Activated effector memory CD4-positive, alpha-beta T cell treated with Interleukin-2 at 50 U/mL for 16 hours (primary cell): ENCODE measurements around the gene POU2F2.
"Not testable (repeated sequence)": the region's sequence is repeated elsewhere in the genome, so short reads cannot be mapped to it uniquely, and the experiment has no call there.

Experiments
- DNase-seq: peaks from one replicate; pipeline ENCODE4 v3.0.0-alpha.2; 2020

POU2F2 gene

DNA sequence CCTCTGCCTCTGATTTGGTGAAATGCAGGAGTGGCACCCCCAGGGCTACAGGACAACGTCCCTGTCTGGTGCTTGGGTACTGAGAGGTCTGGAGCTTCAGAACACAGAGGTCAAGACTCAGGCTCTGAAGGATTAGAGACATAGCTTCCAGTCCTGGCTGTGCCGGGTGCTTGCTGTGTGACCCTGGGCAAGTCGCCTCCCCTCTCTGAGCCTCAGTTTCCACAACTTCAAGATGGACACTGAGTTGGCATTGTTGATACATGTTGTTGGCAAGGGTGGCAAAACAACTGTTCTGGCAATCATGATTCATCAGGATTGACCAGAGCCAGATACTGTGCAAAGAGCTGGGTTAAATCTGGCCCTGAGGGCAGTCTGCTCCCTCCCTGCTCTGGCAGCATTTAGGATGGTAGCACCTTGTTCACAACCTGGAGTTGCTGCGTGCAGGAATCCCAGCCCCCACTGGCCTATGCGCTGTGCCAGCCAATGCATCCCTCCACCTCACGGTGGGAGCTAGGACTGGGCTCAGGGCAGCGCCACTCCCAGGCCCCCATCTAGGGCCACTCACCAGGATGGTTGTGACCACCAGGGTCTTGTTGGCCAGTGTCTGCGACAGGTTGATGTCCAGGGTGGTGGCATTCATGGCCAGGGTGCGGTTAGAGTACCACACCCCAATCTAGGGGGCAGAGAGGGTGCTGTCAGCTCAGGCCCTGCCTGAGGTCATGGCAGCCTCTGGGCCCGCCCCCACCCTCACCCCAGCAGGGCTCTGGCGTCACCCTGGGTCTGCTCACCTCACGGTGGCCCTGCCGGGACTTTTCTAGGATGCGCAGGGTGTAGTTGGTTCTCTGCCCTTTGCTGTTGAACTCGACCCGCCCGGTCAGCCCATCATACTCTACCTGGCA is 79.0 kb downstream of the POU2F2 start:
- DNase-seq: no peak

DNA sequence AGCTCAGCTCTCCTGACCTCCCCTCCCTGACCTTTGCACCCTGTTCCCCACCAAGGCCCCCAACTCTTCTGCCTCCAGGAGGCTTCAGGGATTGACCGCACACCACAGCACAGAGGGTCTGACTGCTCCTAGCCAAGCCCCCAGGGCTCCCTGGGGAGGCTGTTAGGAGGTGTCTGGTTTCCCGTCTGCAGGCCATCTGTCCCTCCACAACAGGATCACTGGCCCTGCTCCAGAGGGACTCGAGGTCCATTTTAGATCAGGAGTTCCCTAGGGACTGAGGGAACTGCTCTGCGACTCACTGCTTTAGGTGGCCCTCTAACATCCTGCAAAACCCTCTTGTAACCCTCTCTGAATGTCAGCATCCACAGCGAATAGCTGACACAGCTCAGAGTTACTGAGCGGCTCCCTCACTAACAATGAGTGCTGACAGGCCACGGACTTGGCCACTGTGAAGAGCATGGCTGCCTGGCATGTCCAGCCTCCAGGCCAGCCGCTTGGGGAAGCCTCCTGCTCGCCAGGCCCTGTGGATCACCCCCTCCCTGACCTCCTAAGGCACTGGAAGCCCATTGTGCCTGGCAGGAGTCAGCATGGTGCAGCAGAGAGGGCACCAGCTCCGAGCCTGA is 79.9 kb downstream of the POU2F2 start:
- no peak for DNase-seq

DNA sequence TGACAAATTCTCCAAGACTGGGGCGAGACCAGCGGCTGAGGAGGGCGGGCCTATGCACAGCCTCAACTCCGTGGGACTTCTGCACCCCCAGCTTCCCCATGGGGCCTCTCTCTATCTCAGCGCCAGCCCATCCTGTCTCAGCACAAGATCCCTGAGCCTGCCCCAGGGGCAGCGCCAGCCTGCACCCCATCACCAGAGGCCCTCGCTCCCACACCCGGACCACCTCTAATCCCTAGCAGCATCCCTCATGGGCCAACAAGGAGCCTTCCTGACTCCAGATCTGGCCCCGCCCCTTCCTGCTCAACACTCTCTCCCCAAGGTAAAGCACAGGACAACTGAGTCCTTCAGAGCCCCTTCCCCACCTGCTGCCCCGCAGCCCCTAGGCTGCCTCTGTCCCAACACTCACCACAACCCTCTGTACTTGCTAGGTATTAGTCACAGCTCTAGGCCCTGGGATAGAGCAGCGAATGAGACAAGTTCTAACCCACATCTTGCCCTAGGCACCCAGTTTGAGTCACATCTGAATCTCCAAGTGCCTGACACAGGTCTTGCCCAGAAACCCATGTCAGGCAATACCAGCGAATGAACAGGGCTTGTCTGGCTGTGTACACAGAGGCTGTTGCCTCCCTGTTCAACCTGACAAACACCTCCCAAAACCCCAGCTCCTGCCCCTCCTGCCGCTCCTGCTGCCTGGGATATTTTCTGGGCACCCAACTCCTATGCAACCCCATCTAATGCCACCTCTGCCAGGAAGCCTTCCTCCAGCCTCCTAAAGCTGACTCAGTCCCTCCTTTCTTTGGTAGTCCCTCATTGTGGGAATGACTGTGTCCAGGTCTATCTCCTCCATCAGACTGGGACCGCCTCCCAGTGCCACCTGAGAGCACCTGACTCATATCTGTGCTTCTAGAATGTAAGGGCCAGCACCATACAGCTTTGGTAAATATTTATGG is 80.8 kb downstream of the POU2F2 start:
- no peak for DNase-seq

GRCh38 chr19:42048992-42049391 is 83.3 kb downstream of the POU2F2 start:
- DNase-seq: no peak

- DNase-seq: no peak
Observed at GRCh38 chr19:42045575-42045974, 86.7 kb downstream of the POU2F2 start.

GRCh38 chr19:42042455-42043170 is 89.6 kb downstream of the POU2F2 start:
- no peak for DNase-seq

DNA sequence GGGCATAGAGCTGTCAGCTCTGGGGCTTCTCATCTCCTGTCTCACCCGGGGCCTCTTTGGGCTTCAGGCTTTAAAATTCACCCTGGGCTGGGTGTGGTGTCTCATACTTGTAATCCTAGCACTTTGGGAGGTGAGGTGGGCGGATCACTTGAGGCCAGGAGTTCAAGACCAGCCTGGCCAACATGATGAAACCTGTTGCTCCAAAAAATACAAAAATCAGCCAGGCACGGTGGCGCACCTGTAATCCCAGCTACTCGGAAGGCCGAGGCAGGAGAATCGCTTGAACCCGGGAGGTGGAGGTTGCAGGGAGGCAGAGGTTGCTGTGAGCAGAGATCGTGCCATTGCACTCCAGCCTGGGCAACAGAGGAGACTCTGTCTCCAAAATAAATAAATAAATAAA is 91.8 kb downstream of the POU2F2 start:
- not testable (repeated sequence) for DNase-seq

DNA sequence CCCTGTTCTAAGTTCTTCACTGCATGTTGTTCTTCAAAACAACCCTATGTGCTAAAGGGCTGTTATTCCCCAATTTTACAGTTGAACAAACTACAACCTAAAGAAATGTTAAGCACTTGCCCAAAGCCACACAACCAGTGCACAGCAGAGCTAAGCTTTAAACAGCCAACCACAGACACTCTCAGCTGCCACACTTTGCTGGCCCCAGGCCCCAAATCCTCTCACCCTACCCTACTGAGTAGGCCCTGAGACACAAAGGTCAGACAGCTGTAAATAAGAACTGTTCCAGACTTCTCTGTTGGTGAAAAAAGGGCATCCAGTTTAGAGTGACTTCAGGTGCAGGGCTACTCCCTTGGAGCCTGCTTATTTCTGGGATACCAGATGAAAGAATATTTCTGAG is 92.2 kb downstream of the POU2F2 start:
- no peak for DNase-seq

- DNase-seq: no peak
Observed at GRCh38 chr19:42038666-42039065, 93.6 kb downstream of the POU2F2 start.

- DNase-seq: no peak
Observed at GRCh38 chr19:42037649-42038048, 94.6 kb downstream of the POU2F2 start.
